AG04449 (cell line): ENCODE results near the gene ASXL2.

Experiments used
- CTCF ChIA-PET: fragments of 350-600 bp; formaldehyde crosslinking; extraction: SDS; loops from one replicate; lab custom pipeline; 2021; ENCODE audit warnings: antibody characterized with exemption; lab: Yijun Ruan, JAX
- POLR2A ChIA-PET: fragments of 400-600, 350-600 bp; formaldehyde crosslinking; extraction: SDS; loops from one replicate; lab custom pipeline; 2020; ENCODE audit warnings: antibody characterized with exemption, inconsistent platforms; lab: Yijun Ruan, JAX
- DNase-seq: peaks from one replicate; pipeline ENCODE4 v3.0.0-alpha.2; 2010; ENCODE audit warnings: low read depth, low spot score
- H3K4me3 ChIP-seq: 2 replicates; pipeline ENCODE4 v1.5.1; 2011; ENCODE audit warnings: low read depth, mild to moderate bottlenecking, control low read depth, low read length
- CTCF ChIP-seq: IDR thresholded peaks from one replicate; pipeline ENCODE4 v1.5.1; 2011; ENCODE audit warnings: mild to moderate bottlenecking, moderate library complexity, low read length, control low read depth, inconsistent platforms; ENCODE audit not compliant: insufficient read depth; ENCODE audit errors: missing control alignments

ASXL2 gene

DNA sequence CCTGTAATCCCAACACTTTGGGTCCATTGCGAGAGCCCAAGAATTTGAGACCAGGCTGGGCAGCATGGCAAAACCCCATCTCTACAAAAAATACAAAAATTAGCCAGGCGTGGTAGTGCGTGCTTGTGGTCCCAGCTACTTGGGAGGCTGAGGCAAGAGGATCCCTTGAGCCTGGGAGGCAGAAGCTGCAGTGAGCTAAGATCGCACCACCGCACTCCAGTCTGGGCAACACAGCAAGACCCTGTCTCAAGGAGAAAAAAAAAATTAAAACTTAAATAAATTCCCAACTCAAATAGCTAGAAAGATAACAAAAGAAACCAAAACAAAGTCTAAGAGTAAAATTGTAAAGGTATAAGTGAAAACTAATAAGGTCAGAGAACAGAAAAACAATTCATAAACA is 6.2 kb downstream of the ASXL2 start:
- POLR2A ChIA-PET, result no interaction called here
- no peak overlapping the region for H3K4me3 ChIP-seq
- CTCF ChIA-PET, result interaction anchor here (1.0 to 13.3 kb wide), 3 partner anchors 15 to 273 kb away, joined by 4 to 152 read pairs (median 5); no protein-coding TSS in a partner anchor
- no peak for DNase-seq
- no peak for TF ChIP-seq CTCF

DNA sequence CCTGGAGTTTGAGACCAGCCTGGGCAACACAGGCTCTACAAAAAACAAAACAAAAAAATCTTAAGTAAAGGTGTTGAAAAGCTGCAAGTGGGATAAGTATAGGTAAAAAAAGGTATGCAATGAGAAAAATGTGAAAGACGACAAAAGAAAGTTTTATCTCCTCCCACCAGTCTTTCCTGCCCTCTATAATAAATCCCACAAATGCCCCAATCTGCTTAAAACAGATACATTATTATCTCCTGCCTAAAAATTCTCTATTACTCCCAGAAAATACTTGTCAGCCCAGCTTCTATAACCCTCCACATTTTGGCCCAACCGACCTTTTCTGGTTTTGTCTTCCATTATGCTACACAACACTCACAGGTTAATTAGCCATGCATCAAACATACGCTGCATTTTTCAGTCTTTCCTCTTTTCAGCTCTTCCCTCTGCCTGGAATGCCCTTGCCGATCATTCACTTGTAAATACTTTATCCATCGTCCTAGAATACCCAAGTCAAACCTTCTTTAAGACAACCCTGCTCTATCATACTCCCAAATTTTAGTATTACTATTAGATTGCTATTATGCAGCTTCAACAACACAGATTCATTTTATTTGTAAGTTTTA is 10.8 kb downstream of the ASXL2 start:
- CTCF ChIA-PET, result interaction anchor here (0.8 to 13.3 kb wide), 2 partner anchors 10 to 14 kb away, joined by 3 to 152 read pairs; no protein-coding TSS in a partner anchor

GRCh38 chr2:25856377-25856776 is 21.9 kb downstream of the ASXL2 start:
- ChIA-PET POLR2A (no interaction called here), CTCF (interaction anchor here (1.4 to 5.9 kb wide), 3 partner anchors 10 kb away, joined by 6 to 152 read pairs (median 11); no protein-coding TSS in a partner anchor)
- no peak for DNase-seq
- TF ChIP-seq CTCF, result no peak
- H3K4me3 ChIP-seq, result no peak overlapping the region

More for the DNA sequence above, 10.8 kb downstream of the ASXL2 start:
- POLR2A ChIA-PET, result no interaction called here
- no peak for TF ChIP-seq CTCF
- no peak overlapping the region for H3K4me3 ChIP-seq
- DNase-seq, result no peak

- ChIA-PET CTCF (interaction anchor here (0.7 to 5.9 kb wide), 10 partner anchors 9 to 126 kb away, joined by 3 to 152 read pairs (median 8); no protein-coding TSS in a partner anchor), POLR2A (no interaction called here)
- no peak for DNase-seq
- no peak overlapping the region for H3K4me3 ChIP-seq
- TF ChIP-seq CTCF, result no peak
Observed at GRCh38 chr2:25855065-25855464, 23.2 kb downstream of the ASXL2 start.

- TF ChIP-seq CTCF, result no peak
- POLR2A ChIA-PET, result no interaction called here
- no peak for DNase-seq
- CTCF ChIA-PET, result interaction anchor here (1.1 to 5.9 kb wide), 10 partner anchors 8 to 290 kb away, joined by 3 to 152 read pairs (median 8); no protein-coding TSS in a partner anchor
- no peak overlapping the region for H3K4me3 ChIP-seq
Observed at GRCh38 chr2:25854613-25855012, 23.7 kb downstream of the ASXL2 start.

DNA sequence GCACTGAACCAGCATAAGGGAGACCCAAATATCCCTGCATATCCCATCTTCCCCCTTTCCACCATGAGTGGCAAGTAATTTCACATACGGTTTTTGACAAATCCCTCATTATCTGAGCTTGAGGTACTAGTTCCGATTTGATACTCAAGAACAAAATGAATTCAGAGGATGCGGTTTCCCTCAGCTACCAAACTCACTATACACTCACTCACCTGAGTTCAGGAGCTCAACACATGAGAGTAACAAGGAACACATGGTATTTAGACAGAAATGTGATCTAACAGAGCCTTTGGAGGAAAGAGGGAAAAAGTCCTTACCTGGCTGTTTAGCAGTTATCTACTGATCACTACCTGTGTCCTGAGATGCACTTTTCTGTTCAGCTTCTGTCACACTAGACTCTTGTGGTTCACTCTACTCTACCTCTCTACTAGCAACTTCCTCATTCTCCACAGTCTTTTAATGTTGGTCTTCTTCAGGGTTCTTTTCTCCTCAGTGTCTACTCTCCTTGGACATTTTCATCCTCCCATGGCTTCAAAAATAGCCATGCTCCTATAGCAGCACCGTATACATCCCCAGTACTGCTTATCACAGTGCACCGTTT is 25.1 kb downstream of the ASXL2 start:
- no peak for TF ChIP-seq CTCF
- CTCF ChIA-PET, result interaction anchor here (1.0 to 5.9 kb wide), 18 partner anchors 11 to 292 kb away, joined by 3 to 152 read pairs (median 6); no protein-coding TSS in a partner anchor
- no peak overlapping the region for H3K4me3 ChIP-seq
- DNase-seq, result no peak
- POLR2A ChIA-PET, result interaction anchor here (1.0 kb wide), 1 partner anchor 26 kb away, joined by 4 read pairs; the partner anchor contains the start of gene ASXL2
